Upper lobe of left lung (tissue), 6 donors: ENCODE measurements around the gene NBEA. TPM values are rescaled to one million over a fixed set of nuclear protein-coding genes. Genes with fewer than 3 reads are reported as not detected.

ENCODE experiments used
- ATAC-seq, 2 donors: fragments of 200-7000 bp; cut with Tn5 transposase; one replicate each; pipeline ENCODE4 v1.9.1; 2022; ENCODE audit warnings: mild to moderate bottlenecking in 2 of 2, moderate library complexity in 2 of 2; ENCODE audit not compliant: low FRiP score in 2 of 2
- DNase-seq, 2 donors: peaks; one replicate each; pipeline ENCODE4 v3.0.0-alpha.2; 2019 to 2020
- H3K27ac ChIP-seq, 4 donors: fragments of 200-600 bp; sonication (generic); one replicate each; pipeline ENCODE4 v1.5.1; 2016 to 2019
- H3K27me3 ChIP-seq, 4 donors: fragments of 200-600 bp; sonication (generic); one replicate each; pipeline ENCODE4 v1.5.1; 2017 to 2019
- H3K36me3 ChIP-seq, 4 donors: fragments of 200-600 bp; sonication (generic); one replicate each; pipeline ENCODE4 v1.5.1; 2016 to 2019
- H3K4me1 ChIP-seq, 4 donors: fragments of 200-600 bp; sonication (generic); one replicate each; pipeline ENCODE4 v1.5.1; 2018 to 2019
- H3K4me3 ChIP-seq, 4 donors: fragments of 200-600 bp; sonication (generic); one replicate each; pipeline ENCODE4 v1.5.1; 2017 to 2019; ENCODE audit warnings: mild to moderate bottlenecking in 2 of 4, moderate library complexity in 1 of 4
- H3K9me3 ChIP-seq, 4 donors: fragments of 200-600 bp; sonication (generic); one replicate each; pipeline ENCODE4 v1.5.1; 2018 to 2019
- CTCF ChIP-seq, 6 experiments: fragments of 450-650 bp in 4 of 6; fragments of 200-600 bp in 2 of 6; sonication (generic) in 2 of 6; IDR thresholded peaks; one replicate each; pipeline ENCODE4 v1.5.1; 2016 to 2019; ENCODE audit warnings: antibody characterized with exemption in 6 of 6
- EP300 ChIP-seq, 4 donors: sonication (generic); formaldehyde crosslinking; IDR thresholded peaks; one replicate each; pipeline ENCODE4 v1.5.1; 2017; ENCODE audit warnings: antibody characterized with exemption in 4 of 4, control low read depth in 2 of 4
- POLR2A ChIP-seq, 4 donors: fragments of 450-650 bp; IDR thresholded peaks; one replicate each; pipeline ENCODE4 v1.5.1; 2016 to 2017; ENCODE audit warnings: antibody characterized with exemption in 4 of 4, mild to moderate bottlenecking in 2 of 4
- POLR2AphosphoS5 ChIP-seq, 2 donors: sonication (generic); formaldehyde crosslinking; IDR thresholded peaks; one replicate each; pipeline ENCODE4 v1.5.1; 2017; ENCODE audit warnings: antibody characterized with exemption in 2 of 2
- WGBS, 2 donors: methylation state at CpG; one replicate each; pipeline ENCODE4 v1.1.5; 2017 to 2018; 5-methylcytosine and 5-hydroxymethylcytosine counted together
- total RNA-seq, 6 donors: library from RNA; depleted of rRNA in 4 of 6; stranded (reverse); fragments of >200 nt in 4 of 6; gene quantifications; one replicate each; pipeline versions ENCODE4 v1.1.0 to v1.2.1, GENCODE V29; 2016 to 2021
- donor health status: DM: no; HTN: no; CAD: no; lungs with moderate emphysema.
- donor health status: DM: no; HTN: yes; CAD: no; lungs with severe emphysema.

The NBEA gene
- total RNA-seq, 6 donors from 2014 or later = 2.7 to 21.4 (median 5.5) TPM

GRCh38 chr13:35016362-35017112, 74.5 kb downstream of the NBEA start:
- WGBS, 2 donors = 66 to 74% methylated on average over 5 of the region's 5 CpGs
- TF ChIP-seq EP300 (IDR thresholded peaks at IDR 0.05) (no peak), POLR2AphosphoS5 (IDR thresholded peaks at IDR 0.05) (no peak), CTCF (IDR thresholded peaks at IDR 0.05) (no peak), POLR2A (IDR thresholded peaks at IDR 0.05) (no peak)
- H3K27ac ChIP-seq = no peak overlapping the region
- H3K36me3 ChIP-seq = no peaks in the 10 kb centered on the region
- no peak overlapping the region for H3K4me3 ChIP-seq
- no peak for DNase-seq
- H3K27me3 ChIP-seq = no peaks in the 10 kb centered on the region
- ATAC-seq = no peak
- peaks cover 0 to 5% (median 0%) of the 10 kb centered on the region in 4 donors for H3K9me3 ChIP-seq
- no peaks in the 10 kb centered on the region for H3K4me1 ChIP-seq

- H3K9me3 ChIP-seq = peaks cover 0 to 5% (median 2%) of the 10 kb centered on the region in 4 donors
- TF ChIP-seq CTCF (IDR thresholded peaks at IDR 0.05) (no peak), POLR2A (IDR thresholded peaks at IDR 0.05) (no peak), EP300 (IDR thresholded peaks at IDR 0.05) (no peak), POLR2AphosphoS5 (IDR thresholded peaks at IDR 0.05) (no peak)
- no peak overlapping the region for H3K27ac ChIP-seq
- ATAC-seq (no peak), DNase-seq (no peak)
- no peaks in the 10 kb centered on the region for H3K27me3 ChIP-seq
- no peaks in the 10 kb centered on the region for H3K36me3 ChIP-seq
- WGBS, 2 donors = 72 to 80% methylated on average over 2 of the region's 2 CpGs
- H3K4me1 ChIP-seq = no peaks in the 10 kb centered on the region
- H3K4me3 ChIP-seq = no peak overlapping the region
These were observed 83.2 kb downstream of the NBEA start for GRCh38 chr13:35025314-35025713.

- no peak for TF ChIP-seq POLR2AphosphoS5 (IDR thresholded peaks at IDR 0.05)
- no peak for TF ChIP-seq POLR2A (IDR thresholded peaks at IDR 0.05)
- TF ChIP-seq CTCF (IDR thresholded peaks at IDR 0.05) = no peak
- no peak for TF ChIP-seq EP300 (IDR thresholded peaks at IDR 0.05)
- Histone ChIP-seq H3K36me3 (no peaks in the 10 kb centered on the region), H3K4me3 (no peak overlapping the region), H3K27ac (no peak overlapping the region), H3K4me1 (no peaks in the 10 kb centered on the region), H3K9me3 (peaks cover 0 to 18% (median 7%) of the 10 kb centered on the region in 4 donors), H3K27me3 (no peaks in the 10 kb centered on the region)
- ATAC-seq (no peak), DNase-seq (no peak)
- WGBS, 2 donors = 88 to 98% methylated on average over 1 of the region's 1 CpG
These were observed 86.3 kb downstream of the NBEA start for GRCh38 chr13:35028338-35028867.

- 77 to 84% methylated on average over 3 of the region's 3 CpGs for WGBS, 2 donors
- Histone ChIP-seq H3K4me1 (no peaks in the 10 kb centered on the region), H3K36me3 (no peaks in the 10 kb centered on the region), H3K4me3 (no peak overlapping the region), H3K27me3 (no peaks in the 10 kb centered on the region), H3K9me3 (no peaks in the 10 kb centered on the region), H3K27ac (no peak overlapping the region)
- TF ChIP-seq CTCF (IDR thresholded peaks at IDR 0.05) = no peak
- no peak for TF ChIP-seq EP300 (IDR thresholded peaks at IDR 0.05)
- TF ChIP-seq POLR2AphosphoS5 (IDR thresholded peaks at IDR 0.05) = no peak
- TF ChIP-seq POLR2A (IDR thresholded peaks at IDR 0.05) = no peak
- ATAC-seq (no peak), DNase-seq (no peak)
These were observed 96.9 kb downstream of the NBEA start for GRCh38 chr13:35039012-35039411.

- no peak for ATAC-seq
- Histone ChIP-seq H3K4me3 (no peak overlapping the region), H3K27me3 (no peaks in the 10 kb centered on the region), H3K4me1 (no peaks in the 10 kb centered on the region), H3K27ac (no peak overlapping the region), H3K9me3 (no peaks in the 10 kb centered on the region), H3K36me3 (no peaks in the 10 kb centered on the region)
- 63 to 92% methylated on average over 2 of the region's 2 CpGs for WGBS, 2 donors
- TF ChIP-seq CTCF (IDR thresholded peaks at IDR 0.05) (no peak), POLR2AphosphoS5 (IDR thresholded peaks at IDR 0.05) (no peak), EP300 (IDR thresholded peaks at IDR 0.05) (no peak), POLR2A (IDR thresholded peaks at IDR 0.05) (no peak)
- DNase-seq = no peak
These were observed 104.5 kb downstream of the NBEA start for GRCh38 chr13:35046587-35046986.
